GM12872 (cell line): ENCODE results near the gene YIPF3.

Experiments used
- TF ChIP-seq, protein P1 (sequence below): IDR thresholded peaks from 3 replicates; pipeline ENCODE4 v1.5.1; 2011; ENCODE audit warnings: low read depth, mild to moderate bottlenecking, low read length, moderate library complexity; ENCODE audit not compliant: insufficient read depth

YIPF3 gene

GRCh38 chr6:43524483-43524961 lies 7.8 kb upstream of the YIPF3 start:
- TF ChIP-seq, protein P1, sequence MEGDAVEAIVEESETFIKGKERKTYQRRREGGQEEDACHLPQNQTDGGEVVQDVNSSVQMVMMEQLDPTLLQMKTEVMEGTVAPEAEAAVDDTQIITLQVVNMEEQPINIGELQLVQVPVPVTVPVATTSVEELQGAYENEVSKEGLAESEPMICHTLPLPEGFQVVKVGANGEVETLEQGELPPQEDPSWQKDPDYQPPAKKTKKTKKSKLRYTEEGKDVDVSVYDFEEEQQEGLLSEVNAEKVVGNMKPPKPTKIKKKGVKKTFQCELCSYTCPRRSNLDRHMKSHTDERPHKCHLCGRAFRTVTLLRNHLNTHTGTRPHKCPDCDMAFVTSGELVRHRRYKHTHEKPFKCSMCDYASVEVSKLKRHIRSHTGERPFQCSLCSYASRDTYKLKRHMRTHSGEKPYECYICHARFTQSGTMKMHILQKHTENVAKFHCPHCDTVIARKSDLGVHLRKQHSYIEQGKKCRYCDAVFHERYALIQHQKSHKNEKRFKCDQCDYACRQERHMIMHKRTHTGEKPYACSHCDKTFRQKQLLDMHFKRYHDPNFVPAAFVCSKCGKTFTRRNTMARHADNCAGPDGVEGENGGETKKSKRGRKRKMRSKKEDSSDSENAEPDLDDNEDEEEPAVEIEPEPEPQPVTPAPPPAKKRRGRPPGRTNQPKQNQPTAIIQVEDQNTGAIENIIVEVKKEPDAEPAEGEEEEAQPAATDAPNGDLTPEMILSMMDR, result no peak

DNA sequence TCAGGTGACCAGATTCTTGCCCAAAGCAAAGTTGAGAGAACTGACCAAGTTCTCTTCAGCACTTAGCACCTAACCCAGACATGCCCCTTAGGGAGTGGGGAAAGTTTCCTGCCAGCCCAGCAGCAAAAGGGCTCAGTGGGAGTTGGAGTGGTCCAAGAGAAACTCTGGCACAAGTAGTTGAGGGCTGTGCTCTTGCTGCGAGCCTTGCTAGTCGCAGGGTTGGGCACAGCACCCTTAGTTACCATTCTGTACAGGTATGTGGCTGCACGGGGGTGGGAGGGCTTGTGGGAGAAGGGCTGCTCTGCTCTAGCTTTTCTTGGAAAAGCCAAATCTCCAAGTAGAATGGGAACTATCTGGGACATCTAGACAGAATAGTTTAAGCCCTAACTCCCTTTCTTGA lies 6.6 kb upstream of the YIPF3 start:
- TF ChIP-seq, protein P1, result no peak

DNA sequence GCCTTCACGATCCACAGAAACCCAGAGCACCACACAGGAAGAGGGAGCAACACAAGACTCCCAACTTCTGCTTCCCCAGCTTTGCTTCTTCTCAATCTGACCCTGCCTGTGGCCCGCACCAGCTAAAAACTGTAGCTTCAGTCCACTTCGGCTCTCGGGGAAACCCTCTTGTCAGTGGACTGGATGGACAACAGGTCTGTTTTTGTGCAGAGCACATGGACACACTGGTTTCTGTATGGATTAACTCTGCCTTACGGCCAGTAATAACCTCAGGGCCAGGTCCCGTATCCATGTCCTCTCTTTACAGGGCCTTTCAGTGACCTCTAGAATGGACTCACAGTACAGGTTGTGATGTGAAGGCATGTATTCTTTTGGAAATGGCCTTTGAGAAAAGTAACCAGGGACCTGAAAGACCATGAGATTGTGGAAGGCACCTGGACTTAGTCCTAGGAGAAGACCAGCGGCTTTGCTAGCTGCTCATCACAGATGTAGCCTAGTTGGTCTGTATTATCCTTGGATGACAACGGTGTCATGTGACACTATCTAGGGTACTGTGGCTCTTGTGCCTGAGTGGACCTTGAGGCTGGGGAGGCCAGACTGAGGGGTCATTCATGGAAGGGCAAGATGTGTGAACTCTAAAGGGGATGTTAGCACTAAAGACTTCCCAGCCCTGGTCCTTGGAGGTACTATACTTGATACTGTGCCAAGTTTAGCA lies 6.0 kb upstream of the YIPF3 start:
- TF ChIP-seq, protein P1, result no peak

GRCh38 chr6:43521836-43522235 lies 5.1 kb upstream of the YIPF3 start:
- TF ChIP-seq, protein P1, result no peak

GRCh38 chr6:43520097-43520496 lies 3.4 kb upstream of the YIPF3 start:
- TF ChIP-seq, protein P1, result no peak

- TF ChIP-seq, protein P1, result no peak
These were observed 1.0 kb upstream of the YIPF3 start for GRCh38 chr6:43517505-43518357.

DNA sequence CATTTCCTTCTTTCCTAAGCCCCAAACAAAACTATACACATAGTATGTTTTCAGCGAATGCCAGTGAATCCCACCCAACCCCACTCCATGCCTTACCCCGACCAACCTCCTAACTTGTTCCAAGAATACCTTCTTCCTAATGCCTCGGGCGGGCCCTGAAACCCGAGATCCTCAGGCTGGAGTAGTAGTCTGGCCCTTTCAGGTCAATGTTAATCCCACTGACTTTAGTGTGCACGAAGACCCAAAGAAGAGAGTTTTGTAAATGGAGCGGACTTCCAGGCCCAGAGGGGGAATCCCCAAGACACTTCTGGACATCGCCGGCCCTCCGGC lies 394 bp downstream of the YIPF3 start:
- TF ChIP-seq, protein P1, result no peak
